LHCN-M2 (cell line): ENCODE results near the gene RAB7A. TPM values are rescaled to one million over a fixed set of nuclear protein-coding genes. Genes with fewer than 3 reads are reported as not detected.

Experiments
- DNase-seq: peaks from one replicate; pipeline ENCODE4 v3.0.0-alpha.2; 2012; ENCODE audit warnings: low read depth
- polyA plus RNA-seq: library from polyadenylated mRNA; unstranded; fragments of >200 nt; gene quantifications from one replicate; pipeline ENCODE4 v1.2.1, GENCODE V29; 2012; ENCODE audit warnings: missing spikeins
- total RNA-seq: library from RNA; depleted of rRNA; stranded (reverse); fragments of >200 nt; gene quantifications from 2 replicates; pipeline ENCODE4 v1.2.3, GENCODE V29; 2014; rRNA removed

Gene RAB7A
- 54.9 and 91.4 TPM in 2 replicates for total RNA-seq
- 243 TPM for polyA plus RNA-seq

DNA sequence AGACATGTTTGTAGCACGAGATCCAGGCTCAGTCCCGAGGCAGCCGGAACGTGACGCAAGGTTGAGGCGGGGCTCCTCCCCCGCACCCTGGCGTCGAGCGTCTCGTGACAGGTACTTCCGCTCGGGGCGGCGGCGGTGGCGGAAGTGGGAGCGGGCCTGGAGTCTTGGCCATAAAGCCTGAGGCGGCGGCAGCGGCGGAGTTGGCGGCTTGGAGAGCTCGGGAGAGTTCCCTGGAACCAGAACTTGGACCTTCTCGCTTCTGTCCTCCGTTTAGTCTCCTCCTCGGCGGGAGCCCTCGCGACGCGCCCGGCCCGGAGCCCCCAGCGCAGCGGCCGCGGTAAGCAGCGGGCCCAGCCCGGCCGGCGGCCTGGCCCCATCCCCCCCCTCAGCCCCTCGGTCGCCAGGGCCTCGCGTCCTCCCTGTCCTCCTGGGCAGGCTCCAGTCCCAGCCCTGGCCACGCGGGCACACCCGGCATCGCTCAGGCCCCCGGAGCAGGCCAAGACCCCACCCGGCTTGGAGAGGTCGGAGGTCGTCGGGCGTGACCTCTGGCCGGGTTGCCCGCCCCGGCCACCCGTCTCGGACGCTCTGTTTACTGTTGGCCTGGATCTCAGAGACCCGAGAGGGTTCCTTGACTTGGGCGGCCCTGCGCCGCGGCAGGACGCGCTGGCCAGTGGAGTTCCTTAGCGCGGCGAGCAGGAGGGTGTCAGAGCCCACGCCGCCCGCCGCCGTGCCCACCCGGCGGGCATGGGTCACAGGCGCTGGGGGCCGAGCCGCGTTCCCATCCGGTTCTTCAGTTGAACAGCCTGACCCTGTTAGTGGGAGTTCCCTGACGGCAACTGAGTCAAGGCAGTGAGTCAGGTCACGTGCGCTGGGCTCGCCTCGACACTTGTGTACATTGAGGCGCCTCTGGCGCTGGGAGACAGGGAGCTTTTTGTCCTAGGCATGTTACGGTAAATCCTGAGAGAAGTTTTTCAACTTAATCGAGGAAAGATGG is at the start of gene RAB7A:
RAB7A (plus strand) TSS at position 161 of the 994 bp plus-strand sequence. CDS start 69,185 bp downstream, outside the sequence.
- peak; percentile 97 for DNase-seq

DNA sequence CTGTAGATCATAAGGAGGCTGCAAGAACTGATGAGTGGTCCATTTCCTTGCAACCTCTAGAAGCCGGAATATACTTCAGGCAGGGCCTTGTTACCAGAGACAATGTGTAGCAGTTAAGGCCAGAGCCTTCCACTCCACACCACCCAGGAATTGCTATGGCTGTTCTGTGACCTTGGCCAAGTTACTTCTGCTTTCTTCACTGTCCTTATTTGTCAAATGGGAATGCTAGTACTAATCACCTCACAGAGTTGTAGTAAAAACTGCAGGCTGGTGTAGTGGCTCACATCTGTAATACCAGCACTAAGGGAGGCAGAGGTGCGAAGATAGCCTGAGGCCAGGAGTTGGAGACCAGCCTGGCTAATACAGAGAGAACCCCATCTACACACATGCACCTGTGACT is 46.6 kb upstream of the RAB7A start:
- no peak for DNase-seq

DNA sequence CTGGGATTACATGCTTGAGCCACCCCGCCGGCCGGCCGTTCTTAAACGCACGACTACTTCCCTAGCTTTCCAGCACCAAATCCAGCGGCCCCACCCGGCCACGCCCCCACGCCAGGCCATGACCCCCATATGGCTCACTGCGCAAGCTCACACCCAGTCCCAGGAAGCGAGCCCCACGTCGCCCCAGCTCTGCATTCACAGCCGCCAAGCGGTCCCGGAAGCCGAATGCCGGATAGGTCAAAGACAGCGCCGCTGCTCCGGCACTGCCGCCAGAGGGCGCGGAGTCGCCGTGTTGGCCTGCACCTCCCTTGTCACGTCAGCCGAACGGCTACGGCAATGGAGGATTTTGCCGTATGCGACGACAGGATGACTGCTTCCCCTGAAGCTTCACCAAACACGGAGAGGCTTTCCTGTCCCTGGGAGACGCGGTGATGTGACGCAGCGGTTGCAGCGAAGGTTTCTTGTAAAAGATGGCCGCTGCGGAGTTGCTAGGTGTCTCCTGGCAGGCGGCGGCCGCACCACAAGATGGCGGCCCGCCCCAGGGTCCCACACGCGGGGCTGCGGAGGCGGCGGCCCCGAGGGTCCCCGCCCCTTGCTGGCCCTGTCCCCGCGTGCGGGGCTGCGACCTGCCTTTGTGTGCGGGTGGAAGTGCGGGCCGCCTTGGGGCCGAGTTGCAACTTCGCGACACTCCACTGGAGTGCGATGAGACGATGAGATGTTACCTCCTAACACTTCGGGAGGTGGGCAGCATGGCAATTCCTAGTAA is 45.2 kb upstream of the RAB7A start:
- DNase-seq: peak; percentile 97

DNA sequence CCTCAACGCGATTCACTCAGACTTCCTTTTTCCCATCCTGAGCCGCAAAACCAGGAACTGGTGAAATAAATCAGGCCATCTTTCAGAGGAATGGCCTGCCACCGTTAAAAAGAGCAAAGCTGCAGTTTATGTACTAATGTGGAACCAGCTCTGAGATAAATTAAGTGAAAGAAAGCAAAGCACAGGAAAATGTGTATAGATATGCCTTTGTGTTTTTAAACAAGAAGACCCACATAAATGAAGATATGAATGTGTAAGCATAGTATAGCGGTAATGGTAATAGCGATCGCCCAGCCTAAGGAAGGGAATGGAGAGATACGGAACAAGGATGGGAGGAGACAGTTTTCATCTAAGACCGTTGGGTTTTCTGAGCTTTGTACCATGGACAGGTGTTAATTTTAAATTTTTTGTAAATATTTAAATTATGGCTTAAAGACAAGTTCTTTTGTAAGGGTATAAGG is 44.6 kb upstream of the RAB7A start:
- no peak for DNase-seq

DNA sequence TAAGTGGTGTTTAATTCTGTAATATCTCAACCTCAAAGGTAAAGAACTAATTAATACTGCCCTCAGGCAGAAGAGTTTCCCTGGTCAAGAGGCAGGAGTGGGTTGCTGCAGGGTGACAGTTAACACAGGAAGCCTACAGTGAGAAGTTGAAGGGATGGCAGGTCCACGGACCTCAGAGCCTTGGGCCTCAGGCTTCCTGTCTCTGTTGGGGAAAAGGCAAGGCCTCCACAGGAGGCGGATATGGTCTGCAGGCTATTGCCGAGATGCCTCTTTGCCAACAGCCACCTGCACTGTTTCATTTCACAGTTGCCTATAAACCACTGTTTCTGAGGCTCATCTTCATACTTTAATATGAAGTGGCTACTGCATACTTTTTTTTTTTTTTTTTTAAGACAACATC is 42.0 kb upstream of the RAB7A start:
- DNase-seq: no peak

DNA sequence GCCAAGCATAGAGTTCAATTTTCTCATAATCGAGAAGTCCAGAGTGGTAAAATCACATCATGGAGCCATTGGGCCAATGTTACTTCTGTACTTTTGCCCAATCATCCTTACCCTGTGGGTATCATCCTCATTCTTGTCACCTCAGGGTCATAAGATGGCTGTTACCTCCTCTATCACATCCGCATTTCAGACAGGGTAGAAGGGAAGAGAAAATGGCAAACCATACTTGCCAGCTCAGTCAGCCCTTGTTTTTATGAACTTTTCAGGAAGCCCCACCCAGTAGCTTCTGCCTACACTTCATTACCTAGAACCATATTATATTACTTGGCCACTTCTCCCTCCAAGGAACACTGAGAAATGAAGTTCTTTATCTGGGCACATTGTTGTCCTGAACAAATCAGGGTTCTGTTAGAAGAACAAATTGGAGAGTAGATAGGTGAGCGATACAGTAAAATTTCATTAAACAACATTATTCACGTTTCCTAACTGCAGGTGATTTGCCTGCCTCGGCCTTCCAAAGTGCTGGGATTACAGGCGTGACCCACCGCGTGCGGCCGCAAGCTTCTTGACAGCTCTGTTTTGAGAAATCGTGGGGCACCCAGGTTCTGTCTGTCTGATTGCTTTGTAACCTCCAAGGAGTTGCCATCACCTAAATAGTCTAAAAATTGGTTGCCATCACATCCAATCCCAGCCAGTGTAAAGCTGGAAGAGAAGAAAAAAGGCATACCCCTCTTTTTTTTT is 40.8 kb upstream of the RAB7A start:
- no peak for DNase-seq

DNA sequence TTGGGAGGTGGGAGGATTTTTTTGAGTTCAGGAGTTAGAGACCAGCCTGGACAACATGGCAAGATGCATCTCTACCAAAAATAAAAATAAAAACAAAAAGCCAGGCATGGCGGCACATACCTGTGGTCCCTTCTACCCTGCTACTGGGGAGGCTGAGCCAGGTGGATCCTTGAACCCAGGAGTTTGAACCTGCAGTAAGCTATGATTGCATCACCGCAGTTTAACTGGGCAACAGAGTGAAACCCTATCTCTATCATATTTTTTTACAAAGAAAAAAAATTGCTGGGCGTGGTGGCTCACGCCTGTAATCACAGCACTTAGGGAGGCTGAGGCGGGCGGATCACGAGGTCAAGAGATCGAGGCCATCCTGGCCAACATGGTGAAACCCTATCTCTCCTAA is 39.5 kb upstream of the RAB7A start:
- DNase-seq: no peak

DNA sequence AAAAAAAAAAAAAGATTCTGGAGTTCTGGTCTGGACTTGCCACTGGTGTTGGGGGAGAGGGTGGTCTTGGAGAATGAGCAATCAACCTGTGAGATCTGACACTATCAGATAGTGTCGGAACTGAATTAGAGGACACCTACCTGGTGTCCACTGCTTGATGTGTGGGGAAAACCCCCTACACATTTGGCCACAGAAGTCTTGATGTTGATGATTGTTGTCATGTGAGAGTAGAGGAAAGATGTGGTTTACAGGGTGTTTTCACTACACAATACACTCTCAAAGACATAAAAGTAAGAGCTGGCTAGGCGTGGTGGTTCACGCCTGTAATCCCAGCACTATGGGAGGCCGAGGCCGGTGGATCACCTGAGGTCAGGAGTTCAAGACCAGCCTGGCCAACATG is 36.9 kb upstream of the RAB7A start:
- DNase-seq: no peak

DNA sequence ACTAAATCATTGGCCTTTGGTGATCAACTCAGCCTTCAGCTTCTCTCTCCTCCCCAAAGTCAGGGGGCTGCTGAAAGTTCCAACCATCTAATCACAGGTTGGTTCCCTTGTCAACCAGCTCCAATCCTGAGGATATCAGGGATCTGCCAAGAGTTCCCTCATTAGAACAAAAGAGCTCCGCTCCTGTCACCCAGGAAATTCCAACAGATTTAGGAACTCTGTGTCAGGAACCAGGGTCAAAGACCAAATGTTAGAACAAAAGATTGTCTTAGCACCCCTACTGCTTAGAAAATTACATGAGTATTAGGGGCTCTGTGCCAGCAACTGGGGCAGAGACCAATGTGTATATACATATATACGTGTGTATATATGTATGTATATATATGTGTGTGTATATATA is 32.3 kb upstream of the RAB7A start:
- no peak for DNase-seq

DNA sequence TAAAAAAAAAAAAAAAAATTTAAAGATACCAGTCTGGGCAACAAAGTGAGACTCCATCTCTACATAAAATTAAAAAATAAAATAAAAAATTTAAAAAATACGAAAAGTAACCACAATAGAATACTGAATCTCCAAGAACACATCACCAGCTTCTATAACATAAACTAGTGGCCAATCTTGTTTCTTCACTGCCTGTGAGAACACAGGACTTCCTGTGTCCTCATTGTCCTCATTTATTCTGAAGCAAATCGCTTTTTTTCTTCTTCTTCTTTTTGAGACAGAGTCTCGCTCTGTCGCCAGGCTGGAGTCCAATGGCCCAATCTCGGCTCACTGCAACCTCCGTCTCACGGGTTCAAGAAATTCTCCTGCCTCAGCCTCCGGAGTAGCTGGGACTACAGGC is 28.6 kb upstream of the RAB7A start:
- no peak for DNase-seq

DNA sequence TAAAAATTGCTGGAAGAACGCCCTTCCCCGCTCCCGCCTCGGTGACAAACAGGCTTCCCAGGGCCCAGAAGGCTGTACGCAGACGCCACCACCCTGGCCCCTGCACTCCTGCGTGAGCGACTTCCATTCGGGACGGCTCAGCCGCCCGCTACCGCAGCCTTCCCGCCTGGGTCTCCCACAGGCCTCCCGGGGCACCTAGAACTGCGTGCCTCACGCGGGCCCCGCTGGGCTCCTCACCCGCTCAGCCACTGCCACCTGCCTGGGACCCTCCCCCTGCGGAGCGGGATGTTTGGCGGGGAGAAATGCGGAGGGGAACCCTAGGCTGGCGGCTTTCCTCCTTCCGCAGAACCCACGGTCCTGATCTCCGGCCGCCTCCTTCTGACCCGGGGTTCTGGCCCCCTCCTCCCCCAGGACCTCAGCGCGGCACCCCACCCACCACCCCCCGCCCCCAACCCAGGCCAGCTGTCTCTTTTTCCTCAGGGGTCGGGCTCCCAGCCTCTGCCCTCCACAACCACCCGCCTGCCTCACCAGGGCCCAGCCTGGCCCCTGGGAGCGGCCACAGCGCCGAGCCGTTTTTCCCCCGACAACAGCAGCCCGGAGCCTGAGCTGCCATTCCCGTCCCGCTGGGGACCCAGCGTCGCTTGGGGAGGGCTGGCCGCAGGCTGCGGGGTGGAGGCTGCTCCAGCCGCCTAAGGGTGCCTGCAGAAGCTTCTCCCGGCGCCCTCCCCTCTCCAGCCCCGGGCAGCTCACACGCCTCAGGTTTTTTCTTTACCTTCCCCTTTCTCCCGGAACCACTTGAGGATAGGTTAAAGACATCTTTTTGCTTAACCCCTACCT is 27.6 kb upstream of the RAB7A start:
- DNase-seq: no peak

DNA sequence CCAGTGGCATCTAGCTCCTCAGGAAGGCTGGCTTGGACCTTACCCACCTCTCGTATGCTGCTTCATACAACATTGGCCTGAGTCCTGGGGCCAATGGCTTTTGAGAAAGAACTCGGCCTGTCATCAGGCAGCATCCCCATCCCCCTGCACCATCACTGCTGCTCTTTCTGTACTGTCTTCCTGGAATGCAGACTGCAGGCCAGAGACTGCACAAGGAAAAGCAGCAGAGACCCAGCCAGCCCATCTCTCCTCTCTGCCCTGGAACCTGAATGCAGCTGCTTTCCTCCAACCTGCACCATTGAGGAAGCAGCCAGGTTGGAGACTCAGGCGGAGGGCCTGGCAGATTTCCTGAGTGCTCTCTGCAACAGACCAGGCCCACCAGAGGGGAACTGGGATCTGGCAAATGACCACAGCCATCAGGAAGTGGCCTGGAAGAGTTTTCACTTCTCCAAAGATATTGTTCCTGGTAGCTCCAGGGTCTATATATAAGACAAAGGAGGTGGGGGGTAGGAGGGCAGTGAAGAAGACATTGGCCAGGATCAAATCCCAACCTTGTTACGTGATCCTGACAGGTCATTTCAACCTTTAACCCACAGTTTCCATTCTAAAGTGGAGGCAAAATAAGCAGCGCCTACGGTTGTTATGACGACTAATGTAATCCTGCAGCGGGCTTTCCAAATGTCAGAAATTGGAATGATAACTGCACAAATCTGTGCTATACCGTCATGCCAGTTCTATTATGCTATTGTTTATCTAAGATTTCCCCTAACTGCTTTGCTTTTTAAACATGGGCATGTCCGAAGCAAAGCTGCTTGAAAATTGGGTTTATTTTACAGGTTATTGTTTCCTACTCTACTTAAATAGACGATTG is 24.4 kb upstream of the RAB7A start:
- DNase-seq: no peak

DNA sequence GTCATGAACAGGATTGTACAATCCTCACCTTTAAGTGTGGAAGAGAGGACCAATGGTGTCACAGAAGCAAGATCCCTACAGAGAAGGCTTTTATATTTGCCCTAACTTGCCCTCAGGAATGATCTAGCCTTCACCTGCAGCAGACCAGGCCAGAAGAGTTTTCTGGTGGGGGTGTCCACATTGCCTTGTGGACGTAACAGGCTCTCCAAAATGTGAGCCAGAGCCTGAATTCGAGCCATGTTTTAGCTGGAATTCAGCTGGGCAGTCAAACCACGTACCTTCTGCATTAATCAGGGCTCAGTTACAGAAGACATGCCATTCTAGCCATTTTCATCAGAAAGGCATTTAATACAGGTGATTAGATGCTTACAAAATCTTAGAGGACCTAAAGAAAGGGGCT is 23.6 kb upstream of the RAB7A start:
- DNase-seq: no peak

DNA sequence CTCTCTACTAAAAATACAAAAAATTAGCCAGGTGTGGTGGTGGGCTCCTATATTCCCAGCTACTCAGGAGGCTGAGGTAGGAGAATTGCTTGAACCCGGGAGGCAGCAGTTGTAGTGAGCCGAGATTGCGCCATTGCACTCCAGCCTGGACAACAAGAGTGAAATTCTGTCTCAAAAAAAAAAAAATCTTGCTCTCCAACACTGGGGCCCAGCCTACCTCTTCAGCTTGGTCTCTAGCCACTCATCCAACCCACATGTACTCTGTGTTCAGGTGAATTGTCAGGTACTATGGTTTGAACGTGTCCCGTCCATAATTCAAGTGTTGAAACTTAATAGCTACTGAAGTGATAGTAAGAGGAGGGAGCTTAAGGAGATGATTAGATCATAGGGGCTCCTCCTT is 22.4 kb upstream of the RAB7A start:
- no peak for DNase-seq

DNA sequence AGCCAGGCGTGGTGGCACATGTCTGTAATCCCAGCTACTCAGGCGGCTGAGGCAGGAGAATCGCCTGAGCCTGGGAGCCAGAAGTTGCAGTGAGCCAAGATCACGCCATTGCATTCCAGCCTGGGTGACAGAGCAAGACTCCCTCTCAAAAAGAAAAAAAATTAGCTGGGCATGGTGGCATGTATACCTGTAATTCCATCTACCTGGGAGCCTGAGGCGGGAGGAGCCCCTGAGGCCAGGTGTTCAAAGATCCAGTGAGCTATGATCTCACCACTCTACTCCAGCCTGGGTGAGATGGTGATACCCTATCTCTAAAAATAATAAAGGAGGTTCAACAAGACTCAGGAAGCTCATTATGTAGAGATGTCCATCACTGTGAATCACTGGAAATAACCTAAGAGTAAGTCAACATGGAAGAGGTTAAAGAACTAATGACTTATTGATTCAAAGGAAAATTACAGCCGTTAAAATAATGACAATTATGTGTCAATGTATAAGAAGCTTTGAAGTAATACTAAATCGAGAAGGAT is 19.8 kb upstream of the RAB7A start:
- no peak for DNase-seq

DNA sequence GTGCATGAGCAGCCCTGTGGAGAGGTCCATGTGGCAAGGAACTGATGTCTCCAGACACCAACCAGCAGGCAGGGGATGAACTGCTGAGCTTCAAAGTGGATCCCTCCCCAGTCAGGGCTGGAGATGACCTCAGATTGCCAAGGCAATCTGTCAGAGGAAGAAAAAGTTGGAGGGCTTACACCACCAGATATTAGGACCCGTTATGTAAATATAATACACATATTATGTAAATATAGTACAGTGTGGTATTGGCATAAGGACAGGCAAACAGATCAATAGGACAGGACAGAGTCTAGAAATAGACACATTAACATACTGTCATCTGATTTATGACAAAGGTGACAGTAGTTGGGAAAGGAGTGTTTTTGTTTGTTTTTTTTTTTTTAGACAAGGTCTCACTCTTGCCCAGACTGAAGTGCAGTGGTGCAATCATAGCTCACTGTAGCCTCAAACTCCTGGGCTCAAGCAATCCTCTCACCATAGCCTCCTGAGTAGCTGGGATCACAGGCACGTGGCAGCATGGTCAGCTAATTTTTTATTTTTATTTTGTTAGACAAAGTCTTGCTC is 18.0 kb upstream of the RAB7A start:
- DNase-seq: no peak

DNA sequence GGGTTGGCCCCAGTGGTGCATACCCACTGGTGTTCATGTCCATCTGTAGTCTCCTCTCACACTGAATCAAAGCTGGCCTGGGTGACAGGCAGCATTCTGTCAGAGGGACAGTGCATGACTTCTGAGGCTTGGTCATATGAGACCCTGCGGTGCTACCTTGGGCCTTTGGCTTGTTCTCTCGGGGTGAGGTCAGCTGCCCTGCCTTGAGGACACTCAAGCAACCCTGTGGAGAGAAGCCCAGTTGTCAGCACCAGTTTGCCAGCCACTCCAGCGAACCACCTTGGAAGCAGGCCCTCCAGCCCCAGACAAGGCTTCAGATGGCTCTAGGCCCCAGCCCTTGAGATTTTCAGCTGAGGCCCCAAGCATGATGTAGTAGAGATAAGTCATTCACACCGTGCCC is 16.9 kb upstream of the RAB7A start:
- no peak for DNase-seq

DNA sequence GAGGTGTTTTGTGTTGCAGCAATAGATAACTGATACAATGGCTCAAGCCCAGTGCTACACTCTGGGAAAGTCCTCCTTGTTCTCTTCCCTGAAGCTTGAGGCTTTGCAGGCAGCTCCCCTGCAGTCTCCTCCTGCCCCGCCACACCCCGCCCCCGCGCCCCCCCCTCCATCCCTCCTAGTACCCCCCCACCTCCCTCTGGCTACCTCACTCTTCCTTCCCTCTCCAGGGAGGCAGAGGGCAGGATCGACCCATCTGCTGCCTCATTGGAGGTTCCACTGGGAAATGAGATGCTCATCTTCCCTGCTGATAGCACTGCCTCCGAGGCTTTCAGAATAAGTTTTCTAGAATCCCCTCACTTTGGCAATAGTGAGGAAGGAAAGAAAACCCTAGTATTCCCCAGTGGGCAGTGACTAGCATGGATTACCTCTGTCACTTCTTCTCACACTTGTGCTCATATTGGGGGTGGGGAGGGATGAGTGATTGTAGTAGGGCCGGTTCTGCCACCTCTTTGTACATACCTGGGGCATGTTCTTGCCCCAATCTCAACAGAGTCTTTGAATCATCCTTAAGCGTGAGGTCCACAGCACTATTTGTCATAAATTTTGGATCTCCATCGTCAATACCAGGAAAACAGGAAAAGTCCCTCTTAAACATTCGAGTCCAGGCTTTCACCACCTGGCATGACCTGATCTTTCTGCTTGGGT is 16.3 kb upstream of the RAB7A start:
- DNase-seq: no peak
